Keratinocyte (primary cell): Measurements from ENCODE around the gene MYOC.

Experiments used
- CTCF ChIP-seq, 3 experiments: IDR thresholded peaks in 1 of 3; conservative IDR thresholded peaks in 1 of 3; optimal IDR thresholded peaks in 1 of 3; 2 replicates in 2 of 3; 3 replicates in 1 of 3; pipeline versions ENCODE3 to v1.5.1; 2011; ENCODE audit warnings: low read length in 3 of 3, mild to moderate bottlenecking in 3 of 3, moderate library complexity in 2 of 3, control low read depth in 1 of 3, inconsistent platforms in 1 of 3; ENCODE audit not compliant: insufficient read depth in 2 of 3; ENCODE audit errors: extremely low read depth in 1 of 3
- EZH2 ChIP-seq: IDR thresholded peaks from one replicate; pipeline ENCODE4 v1.6.1; 2012; ENCODE audit warnings: inconsistent platforms, mild to moderate bottlenecking, low read length, moderate library complexity

GRCh38 chr1:171666114-171666769, 13.8 kb upstream of the MYOC start:
- TF ChIP-seq EZH2 (no peak), CTCF (optimal IDR thresholded peaks at IDR 0.05 in 1 of 3, IDR thresholded peaks at IDR 0.05 in 1 of 3, conservative IDR thresholded peaks at IDR 0.05 in 1 of 3; ENCODE audit: extremely low read depth in 1 of 3, insufficient read depth in 2 of 3, low read length in 3 of 3) (no peak)
